ENCODE results near the gene ZNF226. TPM values are rescaled to one million over a fixed set of nuclear protein-coding genes. Genes with fewer than 3 reads are reported as not detected.

Gene ZNF226
- total RNA-seq, 1 experiment from 2014 or later, result 12.9 TPM

DNA sequence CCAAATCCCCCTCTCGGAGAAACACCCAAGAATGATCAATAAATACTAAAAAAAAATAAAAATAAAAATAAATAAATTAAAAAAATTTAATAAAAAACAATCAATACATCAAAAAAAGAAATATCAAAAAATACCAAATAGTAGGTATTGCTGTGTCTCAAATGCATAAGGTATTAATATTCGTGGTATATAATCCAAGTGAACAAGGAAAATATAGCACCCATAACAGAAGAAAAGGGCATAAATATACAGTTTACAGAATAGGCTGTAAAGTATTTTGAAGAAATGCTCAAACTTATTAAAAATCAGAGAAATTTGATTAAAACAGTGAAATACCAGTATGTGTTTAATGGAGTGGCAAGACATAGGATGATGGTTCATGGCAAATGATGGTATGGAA, 39.9 kb downstream of the ZNF226 start:
- H3K4me3 ChIP-seq, result no peak overlapping the region
- peaks cover 12% of the 10 kb centered on the region; the same call in 1 of the 2 replicates for H3F3A ChIP-seq (ENCODE audit: insufficient read depth, low read depth)
- ChIA-PET CTCF (no interaction called here), POLR2A (ENCODE audit: unreplicated experiment) (interaction anchor here (0.7 kb wide), 1 partner anchor 34 kb away, joined by 6 read pairs; no protein-coding TSS in a partner anchor)
- no peak overlapping the region for H3K27ac ChIP-seq
- H3K36me3 ChIP-seq (ENCODE audit: low read depth), result no peaks in the 10 kb centered on the region
- no peaks in the 10 kb centered on the region for H3K9me2 ChIP-seq (ENCODE audit: insufficient read depth)
- H3K9me3 ChIP-seq (ENCODE audit: insufficient read depth, low read depth), result peaks cover 18% of the 10 kb centered on the region
- H4K20me1 ChIP-seq (ENCODE audit: insufficient read depth), result no peaks in the 10 kb centered on the region
- no peaks in the 10 kb centered on the region for H3K27me3 ChIP-seq (ENCODE audit: insufficient read depth, low read depth)
- intact Hi-C loops (cut with micrococcal nuclease; ENCODE audit: unreplicated experiment), result loop anchor here (5.0 kb wide), 2 partner anchors 92 to 198 kb away; partner anchors contain the start of genes ZNF225 and ZNF285
- BruUV-seq (replicated peaks), result no TSS peak
- peaks cover 7% of the 10 kb centered on the region for H3K4me1 ChIP-seq (replicated peaks; ENCODE audit: insufficient read depth)
- no peak overlapping the region for H3K4me2 ChIP-seq
- no peak for DNase-seq
- no peaks in the 10 kb centered on the region for H3K79me2 ChIP-seq (ENCODE audit: low read depth)
- no peak overlapping the region for H2AFZ ChIP-seq
- TF ChIP-seq, protein P1, sequence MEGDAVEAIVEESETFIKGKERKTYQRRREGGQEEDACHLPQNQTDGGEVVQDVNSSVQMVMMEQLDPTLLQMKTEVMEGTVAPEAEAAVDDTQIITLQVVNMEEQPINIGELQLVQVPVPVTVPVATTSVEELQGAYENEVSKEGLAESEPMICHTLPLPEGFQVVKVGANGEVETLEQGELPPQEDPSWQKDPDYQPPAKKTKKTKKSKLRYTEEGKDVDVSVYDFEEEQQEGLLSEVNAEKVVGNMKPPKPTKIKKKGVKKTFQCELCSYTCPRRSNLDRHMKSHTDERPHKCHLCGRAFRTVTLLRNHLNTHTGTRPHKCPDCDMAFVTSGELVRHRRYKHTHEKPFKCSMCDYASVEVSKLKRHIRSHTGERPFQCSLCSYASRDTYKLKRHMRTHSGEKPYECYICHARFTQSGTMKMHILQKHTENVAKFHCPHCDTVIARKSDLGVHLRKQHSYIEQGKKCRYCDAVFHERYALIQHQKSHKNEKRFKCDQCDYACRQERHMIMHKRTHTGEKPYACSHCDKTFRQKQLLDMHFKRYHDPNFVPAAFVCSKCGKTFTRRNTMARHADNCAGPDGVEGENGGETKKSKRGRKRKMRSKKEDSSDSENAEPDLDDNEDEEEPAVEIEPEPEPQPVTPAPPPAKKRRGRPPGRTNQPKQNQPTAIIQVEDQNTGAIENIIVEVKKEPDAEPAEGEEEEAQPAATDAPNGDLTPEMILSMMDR (conservative IDR thresholded peaks at IDR 0.05), result no peak
- no peak for TF ChIP-seq EZH2 (IDR thresholded peaks at IDR 0.05; ENCODE audit: low read depth)

DNA sequence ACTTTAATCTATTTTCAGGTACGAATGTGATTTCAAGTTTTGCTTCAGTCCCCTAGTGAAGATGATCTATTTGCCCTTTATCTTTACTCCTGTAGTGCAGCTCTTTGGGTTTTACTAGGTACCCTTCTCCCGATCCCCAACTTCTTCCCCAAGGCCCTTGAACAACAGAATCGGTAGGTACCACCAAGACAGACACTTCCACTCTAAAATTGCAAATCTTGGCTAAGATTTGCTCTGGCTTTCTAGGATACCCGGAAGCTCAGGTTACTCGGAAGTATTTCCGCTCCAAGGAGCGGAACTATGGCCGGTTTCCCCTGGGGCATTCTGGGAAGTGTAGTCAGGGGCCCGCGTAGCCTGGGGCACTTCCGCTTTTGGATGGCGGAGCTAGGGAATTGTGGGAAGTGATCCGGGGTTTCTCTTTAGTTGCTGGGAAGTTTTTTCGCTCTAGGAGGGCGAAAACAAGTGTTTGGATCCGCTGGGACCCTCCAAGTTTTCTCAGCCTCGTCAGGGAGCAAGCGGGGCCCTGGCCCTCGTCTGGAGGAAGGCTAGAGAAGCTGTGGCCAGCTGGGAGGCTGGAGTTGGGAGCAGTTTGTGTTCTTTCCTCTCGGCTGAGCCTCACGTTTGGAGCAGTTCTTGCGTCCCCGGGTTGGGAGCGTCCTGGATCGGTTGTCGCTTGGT, 42.4 kb downstream of the ZNF226 start:
- Histone ChIP-seq H4K20me1 (ENCODE audit: insufficient read depth) (no peaks in the 10 kb centered on the region), H3K4me2 (peak overlapping the region; percentile 81), H3K4me3 (peak overlapping the region; percentile 85), H3K9me3 (ENCODE audit: insufficient read depth, low read depth) (peaks cover 14% of the 10 kb centered on the region), H3F3A (ENCODE audit: insufficient read depth, low read depth) (peaks cover 12% of the 10 kb centered on the region; the same call in 1 of the 2 replicates), H3K36me3 (ENCODE audit: low read depth) (no peaks in the 10 kb centered on the region), H3K4me1 (replicated peaks; ENCODE audit: insufficient read depth) (peaks cover 7% of the 10 kb centered on the region), H3K27ac (no peak overlapping the region), H2AFZ (peak overlapping the region; percentile 92), H3K9me2 (ENCODE audit: insufficient read depth) (no peaks in the 10 kb centered on the region), H3K79me2 (ENCODE audit: low read depth) (no peaks in the 10 kb centered on the region), H3K27me3 (ENCODE audit: insufficient read depth, low read depth) (no peaks in the 10 kb centered on the region)
- DNase-seq, result peak; percentile 86 to 90
- intact Hi-C loops (cut with micrococcal nuclease; ENCODE audit: unreplicated experiment), result loop anchor here (1.0 to 5.0 kb wide), 3 partner anchors 42 to 195 kb away; partner anchors contain the start of genes ZNF225, ZNF226 and ZNF285
- ChIA-PET CTCF (interaction anchor here (0.6 kb wide), 1 partner anchor 537 kb away, joined by 10 read pairs; no protein-coding TSS in a partner anchor), POLR2A (ENCODE audit: unreplicated experiment) (interaction anchor here (0.6 kb wide), 2 partner anchors 42 to 272 kb away, joined by 5 to 11 read pairs; partner anchors contain the start of gene ZNF226)
- no TSS peak for BruUV-seq (replicated peaks)
- TF ChIP-seq, protein P1 (conservative IDR thresholded peaks at IDR 0.05), result no peak
- TF ChIP-seq EZH2 (IDR thresholded peaks at IDR 0.05; ENCODE audit: low read depth), result no peak

DNA sequence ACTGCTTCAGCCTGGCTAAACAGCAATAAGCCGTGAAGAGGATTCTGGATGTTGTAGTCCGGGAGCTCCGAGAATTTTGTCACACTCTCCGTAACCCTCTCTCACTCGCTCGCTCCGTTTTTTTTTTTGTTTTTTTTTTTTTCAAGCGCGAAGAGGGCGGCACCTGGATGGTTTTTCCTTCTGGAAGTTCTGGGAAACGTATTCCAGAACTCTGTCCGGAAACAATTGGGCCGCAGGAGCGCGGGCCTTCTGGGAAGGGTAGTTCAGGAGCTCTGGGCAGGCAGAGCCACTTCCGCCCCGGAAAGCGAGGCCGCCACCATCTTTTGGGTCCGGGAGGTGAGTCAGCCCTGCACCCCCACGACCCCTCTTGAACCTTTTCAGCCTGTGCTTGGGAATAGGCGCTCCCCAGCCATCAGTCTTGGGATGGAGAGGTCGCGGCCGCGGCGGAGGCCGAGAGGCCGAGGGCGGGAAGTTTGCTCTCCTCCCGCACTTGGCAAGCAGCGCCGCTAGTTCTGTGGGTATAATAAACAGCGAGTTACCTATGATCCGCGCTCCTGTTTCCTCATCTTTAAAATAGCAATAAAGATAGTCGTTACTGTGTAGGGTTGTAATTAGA, 47.5 kb downstream of the ZNF226 start, which contains the start of gene ZNF227:
Gene ZNF227 (plus strand): TSS at position 283 of the 616 bp plus-strand sequence. CDS start 5,261 bp downstream, outside the sequence.
- peak within 1 kb of the TSS; percentile 88 for H3K4me2 ChIP-seq
- no peaks in the 10 kb centered on the region for H3K9me2 ChIP-seq (ENCODE audit: insufficient read depth)
- peak within 1 kb of the TSS; percentile 10; the same call in 1 of the 2 replicates for H3K27ac ChIP-seq
- H3K4me1 ChIP-seq (replicated peaks; ENCODE audit: insufficient read depth), result peaks cover 17% of the 10 kb centered on the region
- peak within 1 kb of the TSS; percentile 94 for H3K4me3 ChIP-seq
- BruUV-seq (replicated peaks), result no TSS peak
- H2AFZ ChIP-seq, result peak within 1 kb of the TSS; percentile 95
- intact Hi-C loops (cut with micrococcal nuclease; ENCODE audit: unreplicated experiment), result loop anchor here (5.0 kb wide), 1 partner anchor 90 kb away; no protein-coding TSS in a partner anchor
- CTCF ChIA-PET, result interaction anchor here (0.7 kb wide), 1 partner anchor 162 kb away, joined by 8 read pairs; no protein-coding TSS in a partner anchor
- POLR2A ChIA-PET (ENCODE audit: unreplicated experiment), result interaction anchor here (0.6 to 0.7 kb wide), 3 partner anchors 102 to 1254 kb away, joined by 4 to 38 read pairs (median 4); no protein-coding TSS in a partner anchor
- no peaks in the 10 kb centered on the region for H3K27me3 ChIP-seq (ENCODE audit: insufficient read depth, low read depth)
- H4K20me1 ChIP-seq (ENCODE audit: insufficient read depth), result no peaks in the 10 kb centered on the region
- 0 out of 2 replicates have a peak, but pooled peaks cover 9% of the 10 kb centered on the region for H3K36me3 ChIP-seq (ENCODE audit: low read depth)
- H3K79me2 ChIP-seq (ENCODE audit: low read depth), result peaks cover 14% of the 10 kb centered on the region
- peak; percentile 84 to 89 for DNase-seq
- peaks cover 8% of the 10 kb centered on the region; the same call in 1 of the 2 replicates for H3K9me3 ChIP-seq (ENCODE audit: insufficient read depth, low read depth)
- no peak for TF ChIP-seq EZH2 (IDR thresholded peaks at IDR 0.05; ENCODE audit: low read depth)
- H3F3A ChIP-seq (ENCODE audit: insufficient read depth, low read depth), result peaks cover 7% of the 10 kb centered on the region; the same call in 1 of the 2 replicates
